CD4-positive, alpha-beta T cell treated with Interleukin-17A for 4 hours (primary cell): ENCODE results near the gene NUP42.

Experiments
- DNase-seq: peaks from one replicate; pipeline ENCODE4 v3.0.0-alpha.2; 2020; ENCODE audit warnings: mixed read lengths

Gene NUP42

DNA sequence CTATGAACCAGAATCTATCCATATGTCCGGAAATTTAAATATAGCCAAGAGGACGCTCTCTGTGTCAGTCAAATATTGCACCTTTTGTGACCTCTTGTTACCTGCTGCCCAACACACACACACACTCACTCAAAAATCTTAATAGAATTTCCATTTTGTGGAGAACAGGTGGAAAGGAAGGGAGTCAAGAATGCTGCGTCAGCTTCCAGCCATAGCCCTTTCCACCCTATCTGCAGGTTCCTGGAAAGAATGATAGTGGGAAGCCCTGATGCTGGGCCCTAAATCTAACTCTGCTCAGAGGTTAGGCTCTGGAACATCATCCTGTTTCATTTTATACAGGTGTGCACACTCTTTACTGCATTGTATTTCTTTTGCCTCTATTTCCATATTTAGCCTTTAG lies 55.2 kb downstream of the NUP42 start:
- no peak for DNase-seq

DNA sequence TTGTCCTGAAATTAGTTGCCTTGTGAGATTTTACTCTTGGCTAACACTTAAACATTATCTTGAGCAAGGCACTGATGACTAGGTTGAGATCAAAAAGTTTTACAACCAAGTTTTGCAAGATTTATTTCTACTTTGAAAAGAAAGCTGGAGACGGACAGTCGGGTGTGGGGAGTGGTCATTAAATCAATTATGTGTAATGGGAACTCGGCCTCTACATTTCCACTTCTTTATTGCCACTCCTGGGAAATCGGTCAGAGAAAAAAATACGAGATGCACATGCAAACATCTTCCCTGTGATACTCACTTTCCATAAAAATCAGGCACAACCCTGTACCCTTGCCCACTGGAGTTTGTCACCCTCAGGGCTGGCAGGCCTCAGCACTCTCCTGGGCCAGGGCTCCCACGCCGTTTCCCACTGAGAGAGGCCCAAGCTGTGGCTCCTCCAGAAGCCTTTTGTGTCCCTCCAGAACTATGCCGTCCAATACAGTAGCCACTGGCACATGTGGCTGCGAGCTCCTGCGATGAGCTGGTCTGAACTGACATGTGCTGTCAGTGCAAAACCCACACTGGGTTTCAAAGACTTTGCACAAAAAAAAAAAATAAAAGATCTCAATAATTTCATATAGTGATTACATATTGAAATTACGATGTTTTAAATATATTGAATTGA lies 57.3 kb downstream of the NUP42 start:
- DNase-seq, result no peak

DNA sequence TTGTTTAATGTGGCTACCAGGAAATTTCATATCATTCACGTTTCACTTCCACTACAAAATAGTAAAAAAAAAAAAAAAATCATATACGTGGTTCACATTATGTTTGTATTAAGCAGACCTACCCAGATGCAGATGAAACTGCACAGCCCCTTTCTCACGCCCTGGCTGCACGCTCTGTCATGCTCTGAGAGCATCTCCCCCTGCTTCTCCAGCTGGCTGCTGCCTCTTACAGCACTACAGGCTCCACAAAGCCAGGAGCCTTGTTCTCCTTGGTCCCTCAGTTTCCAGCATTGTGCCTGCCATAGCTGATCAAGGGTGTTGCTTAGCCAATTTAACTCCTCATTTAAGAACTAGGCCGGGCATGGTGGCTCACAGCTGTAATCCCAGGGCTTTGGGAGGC lies 57.9 kb downstream of the NUP42 start:
- DNase-seq, result no peak

DNA sequence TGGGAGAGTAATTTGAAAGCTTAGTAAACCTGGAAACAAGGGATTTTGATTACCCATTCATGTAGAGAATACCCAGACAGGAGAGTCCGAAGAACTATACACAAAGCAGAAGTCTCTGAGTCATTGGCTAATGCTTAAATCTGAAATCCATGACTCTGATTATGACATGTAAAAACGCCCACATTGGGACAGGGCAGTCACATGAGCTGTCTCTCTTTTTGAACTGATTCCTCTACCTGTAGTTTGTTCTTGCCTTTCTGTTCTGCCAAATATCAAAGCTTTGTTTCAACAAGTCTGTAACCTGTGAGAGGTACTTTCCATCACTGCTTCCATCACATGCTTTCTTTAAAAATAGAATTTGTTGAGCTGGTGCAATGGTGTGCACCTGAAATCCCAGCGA lies 60.5 kb downstream of the NUP42 start:
- no peak for DNase-seq

DNA sequence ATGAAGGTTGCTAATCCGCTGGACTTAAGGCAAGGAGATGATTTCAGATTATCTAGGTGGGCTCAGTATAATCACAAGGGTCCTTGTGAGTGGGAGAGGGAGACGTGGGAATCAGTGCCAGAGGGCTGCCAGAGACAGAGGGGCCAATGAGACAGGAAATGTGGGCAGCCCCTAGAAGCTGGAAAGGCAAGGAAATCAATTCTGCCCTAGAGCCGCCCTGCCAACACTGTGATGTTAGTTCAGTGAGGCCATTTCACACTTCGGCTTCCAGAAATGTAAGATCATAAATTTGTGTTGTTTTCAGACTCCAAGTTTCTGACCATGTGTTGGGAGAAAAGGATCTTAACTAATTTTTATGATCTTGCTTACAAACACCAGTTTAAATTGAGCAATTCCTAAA lies 61.1 kb downstream of the NUP42 start:
- no peak for DNase-seq

DNA sequence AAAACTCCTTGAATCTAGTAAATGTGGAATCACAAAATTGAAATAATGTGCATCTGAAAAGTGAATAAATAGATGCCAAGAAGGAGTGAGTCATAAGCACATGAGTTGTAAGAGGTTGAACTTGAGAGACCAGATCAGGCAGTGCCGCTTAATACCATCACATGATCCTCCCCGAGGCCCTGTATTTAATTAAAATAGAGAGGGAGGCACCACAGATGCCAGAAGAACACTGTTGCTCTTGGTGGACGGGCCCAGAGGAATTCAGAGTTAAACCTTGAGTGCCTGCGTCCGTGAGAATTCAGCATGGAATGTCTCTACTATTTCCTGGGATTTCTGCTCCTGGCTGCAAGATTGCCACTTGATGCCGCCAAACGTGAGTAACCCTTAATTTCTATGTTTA lies 64.7 kb downstream of the NUP42 start, which contains the start of gene GPNMB:
Gene GPNMB, plus strand, starts transcription at position 221 of the 400 bp plus-strand sequence. Its CDS starts 83 bp downstream, at position 304.
- DNase-seq, result no peak

DNA sequence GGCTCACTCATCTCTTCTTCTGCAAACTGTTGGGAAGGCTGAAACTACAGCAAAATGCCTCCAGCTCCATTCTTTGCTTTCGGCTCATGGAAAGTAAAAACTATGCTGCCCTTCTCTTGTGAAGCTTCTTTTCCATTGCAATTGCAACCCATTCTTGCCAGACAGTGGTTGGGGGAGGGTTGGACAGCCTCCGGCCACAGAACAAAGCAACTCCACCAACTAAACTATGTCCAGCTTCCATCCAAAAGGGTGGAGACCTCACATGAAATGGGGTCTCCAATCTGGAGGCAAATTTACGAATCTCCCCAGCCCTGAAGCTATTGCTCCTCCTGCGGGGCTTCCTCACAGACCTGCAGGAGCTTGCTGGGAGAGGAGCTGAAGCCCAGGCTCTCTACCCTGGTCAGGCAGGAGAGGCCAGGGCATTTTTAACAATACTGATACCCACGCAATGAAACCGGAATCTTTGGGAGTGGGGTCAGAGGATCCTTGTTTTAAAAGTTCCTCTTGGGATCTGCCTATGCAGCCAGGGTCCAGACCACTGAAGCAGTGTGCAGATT lies 65.3 kb downstream of the NUP42 start:
- no peak for DNase-seq

DNA sequence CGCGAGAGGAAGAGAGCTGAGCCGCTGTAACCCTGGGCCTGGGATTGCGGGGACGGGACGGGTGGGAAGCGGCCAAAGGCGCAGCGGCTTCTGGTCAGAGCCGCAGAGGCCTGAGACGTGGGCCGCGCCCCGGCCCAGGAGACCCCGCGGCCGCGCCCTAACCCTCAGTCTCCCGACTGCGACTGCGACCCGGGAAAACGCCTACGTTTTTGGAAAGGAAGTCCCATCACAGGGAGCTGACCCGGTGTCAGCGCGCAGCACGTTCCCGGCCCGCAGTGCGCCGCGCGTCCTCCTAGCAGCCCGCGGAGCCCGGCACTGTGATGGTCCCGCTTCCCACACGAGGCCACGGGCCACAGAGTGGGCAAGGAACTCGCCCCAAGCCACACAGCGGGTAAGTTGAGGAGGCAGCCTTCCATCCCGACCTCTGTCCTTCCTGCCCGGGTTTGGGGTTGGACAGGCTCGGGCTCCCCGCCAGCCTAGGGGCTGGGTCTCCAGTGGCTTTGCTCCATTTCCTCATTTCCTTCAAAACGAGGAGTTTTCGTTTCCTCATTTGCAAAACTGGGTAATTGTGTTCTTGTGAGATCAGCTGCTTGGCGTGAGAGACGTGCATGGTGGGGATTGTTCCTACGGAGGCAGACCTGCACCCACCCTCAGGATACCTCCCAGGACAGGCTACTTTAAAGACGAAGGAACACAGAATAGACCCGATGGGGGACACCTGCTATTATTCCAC lies 65.9 kb downstream of the NUP42 start:
- DNase-seq, result no peak

DNA sequence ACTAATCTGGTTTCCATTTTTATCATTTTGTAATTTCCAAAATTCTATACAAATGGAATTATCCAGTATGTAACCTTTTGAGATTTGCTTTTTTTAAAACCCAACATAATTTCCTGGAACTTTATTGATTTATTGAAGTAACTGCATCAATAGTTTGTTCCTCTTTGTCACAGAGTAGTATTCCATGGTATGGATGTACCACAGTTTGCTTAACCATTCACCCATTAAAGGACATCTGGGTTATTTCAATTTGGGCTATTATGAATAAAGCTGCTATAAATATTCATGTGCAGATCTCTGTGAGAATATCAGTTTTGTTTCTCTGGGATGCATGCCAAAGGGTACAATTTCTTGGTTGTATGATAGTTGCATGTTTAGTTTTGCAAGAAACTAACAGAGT lies 67.6 kb downstream of the NUP42 start:
- DNase-seq, result no peak
